Pancreas (tissue), 10 donors: ENCODE measurements around the gene ENKD1. TPM values are rescaled to one million over a fixed set of nuclear protein-coding genes. Genes with fewer than 3 reads are reported as not detected.

Experiments used
- ATAC-seq, 4 donors: fragments of 200-7000 bp; cut with Tn5 transposase; one replicate each; pipeline versions ENCODE4 v1.8.0 to v1.9.1; 2020; ENCODE audit warnings: mild to moderate bottlenecking in 4 of 4, moderate library complexity in 4 of 4
- DNase-seq, 6 donors: peaks; one replicate each; pipeline ENCODE4 v3.0.0-alpha.2; 2020
- FAIRE-seq: peaks from 2 replicates; lab custom pipeline; 2012; peaks lifted over from hg19 to GRCh38; lab: Jason Lieb, UNC
- H3K27ac ChIP-seq, 4 donors: fragments of 200-600 bp; sonication (generic); 1 replicate in 3 of 4; 2 replicates in 1 of 4; pipeline versions ENCODE4 v1.5.0 to v1.8.0; 2020
- H3K27me3 ChIP-seq, 4 donors: fragments of 200-600 bp; one replicate each; pipeline ENCODE4 v1.8.0; 2021
- H3K36me3 ChIP-seq, 3 donors: fragments of 200-600 bp; sonication (generic) in 1 of 3; one replicate each; pipeline versions ENCODE4 v1.5.0 to v1.8.0; 2020 to 2021
- H3K4me1 ChIP-seq, 3 donors: fragments of 200-600 bp; one replicate each; pipeline ENCODE4 v1.8.0; 2021
- H3K4me3 ChIP-seq, 4 donors: fragments of 200-600 bp; sonication (generic) in 2 of 4; one replicate each; pipeline versions ENCODE4 v1.5.0 to v1.8.0; 2020 to 2021
- H3K9me3 ChIP-seq, 4 donors: fragments of 200-600 bp; one replicate each; pipeline ENCODE4 v1.8.0; 2021
- WGBS, 2 donors: extraction: QIAGEN DNeasy Blood & Tissue Kit; methylation state at CpG; one replicate each; pipeline ENCODE4 v1.1.7; 2013; 5-methylcytosine and 5-hydroxymethylcytosine counted together
- intact Hi-C, 3 donors: fragments of 100-400 bp; cut with DNase I; formaldehyde crosslinking; loops; one replicate each; pipeline versions ENCODE4 v1.11.1 to v1.14.2; 2022
- polyA plus RNA-seq, 2 donors: library from polyadenylated mRNA; stranded (reverse); fragments of 200-250 nt; gene quantifications; one replicate each; pipeline ENCODE4 v1.2.3, GENCODE V29; 2013
- total RNA-seq, 6 donors: library from RNA; stranded (reverse); fragmentation: NEBNext Ultra II Directional in 4 of 6; extraction: Animal tissue kit (Norgen Biotek cat#: 25700) in 4 of 6; gene quantifications; one replicate each; pipeline versions ENCODE4 v1.2.1 to v1.2.4, GENCODE V29; 2021 to 2023
- TF ChIP-seq, protein P1 (sequence below), 4 donors: fragments of 200-600 bp; sonication (generic) in 3 of 4; IDR thresholded peaks; one replicate each; pipeline versions ENCODE4 v1.5.0 to v1.8.0; 2021; ENCODE audit warnings: antibody characterized with exemption in 4 of 4
- donor health status: healthy with polysubstance abuse.
- donor health status: DM: no; HTN: no; CAD: no; lungs with moderate emphysema.
- donor health status: DM: no; HTN: no; CAD: no.
- donor health status: control.
- donor health status: control.
- donor health status: Bipolar disorder and iron deficiency.
- donor health status: DM: yes; HTN: yes; CAD: no.
- donor health status: DM: no; HTN: no; CAD: no.
- donor health status: DM: no; HTN: no; CAD: no.
- donor health status: DM: yes; HTN: yes; CAD: no.

ENKD1 gene
- total and polyA plus RNA-seq, 8 donors = 24.3 to 171 (median 47.5) TPM

GRCh38 chr16:67632415-67633172, 34.0 kb downstream of the ENKD1 start:
- no peak overlapping the region for H3K27ac ChIP-seq
- intact Hi-C loops = no loop called here
- no peaks in the 10 kb centered on the region for H3K27me3 ChIP-seq
- no peak overlapping the region for H3K4me3 ChIP-seq
- ATAC-seq (no peak), FAIRE-seq (no peak), DNase-seq (no peak)
- WGBS, 2 donors = 60 to 62% methylated on average over 7 of the region's 7 CpGs
- H3K4me1 ChIP-seq = no peaks in the 10 kb centered on the region
- H3K36me3 ChIP-seq = peaks cover 3 to 77% (median 28%) of the 10 kb centered on the region in 3 donors
- H3K9me3 ChIP-seq = no peaks in the 10 kb centered on the region
- TF ChIP-seq, protein P1, sequence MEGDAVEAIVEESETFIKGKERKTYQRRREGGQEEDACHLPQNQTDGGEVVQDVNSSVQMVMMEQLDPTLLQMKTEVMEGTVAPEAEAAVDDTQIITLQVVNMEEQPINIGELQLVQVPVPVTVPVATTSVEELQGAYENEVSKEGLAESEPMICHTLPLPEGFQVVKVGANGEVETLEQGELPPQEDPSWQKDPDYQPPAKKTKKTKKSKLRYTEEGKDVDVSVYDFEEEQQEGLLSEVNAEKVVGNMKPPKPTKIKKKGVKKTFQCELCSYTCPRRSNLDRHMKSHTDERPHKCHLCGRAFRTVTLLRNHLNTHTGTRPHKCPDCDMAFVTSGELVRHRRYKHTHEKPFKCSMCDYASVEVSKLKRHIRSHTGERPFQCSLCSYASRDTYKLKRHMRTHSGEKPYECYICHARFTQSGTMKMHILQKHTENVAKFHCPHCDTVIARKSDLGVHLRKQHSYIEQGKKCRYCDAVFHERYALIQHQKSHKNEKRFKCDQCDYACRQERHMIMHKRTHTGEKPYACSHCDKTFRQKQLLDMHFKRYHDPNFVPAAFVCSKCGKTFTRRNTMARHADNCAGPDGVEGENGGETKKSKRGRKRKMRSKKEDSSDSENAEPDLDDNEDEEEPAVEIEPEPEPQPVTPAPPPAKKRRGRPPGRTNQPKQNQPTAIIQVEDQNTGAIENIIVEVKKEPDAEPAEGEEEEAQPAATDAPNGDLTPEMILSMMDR (IDR thresholded peaks at IDR 0.05) = no peak

DNA sequence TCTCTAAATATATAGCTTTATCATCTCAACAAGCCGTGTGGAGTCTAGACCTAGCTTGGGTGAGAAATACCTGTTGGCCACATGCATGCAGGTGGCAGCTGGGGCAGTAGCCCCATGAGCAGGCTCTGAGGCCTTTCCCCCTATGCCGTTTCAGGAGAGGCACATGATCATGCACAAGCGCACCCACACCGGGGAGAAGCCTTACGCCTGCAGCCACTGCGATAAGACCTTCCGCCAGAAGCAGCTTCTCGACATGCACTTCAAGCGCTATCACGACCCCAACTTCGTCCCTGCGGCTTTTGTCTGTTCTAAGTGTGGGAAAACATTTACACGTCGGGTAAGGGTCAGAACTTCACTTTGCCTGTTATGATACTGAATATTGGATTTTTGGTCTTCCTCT, 38.3 kb downstream of the ENKD1 start:
- Histone ChIP-seq H3K27ac (no peak overlapping the region), H3K36me3 (peaks cover 3 to 83% (median 27%) of the 10 kb centered on the region in 3 donors), H3K9me3 (no peaks in the 10 kb centered on the region), H3K4me1 (no peaks in the 10 kb centered on the region), H3K4me3 (no peak overlapping the region), H3K27me3 (no peaks in the 10 kb centered on the region)
- ATAC-seq (no peak), DNase-seq (no peak), FAIRE-seq (no peak)
- intact Hi-C loops = no loop called here
- WGBS, 2 donors = 95 to 96% methylated on average over 14 of the region's 14 CpGs
- TF ChIP-seq, protein P1 (IDR thresholded peaks at IDR 0.05) = no peak

DNA sequence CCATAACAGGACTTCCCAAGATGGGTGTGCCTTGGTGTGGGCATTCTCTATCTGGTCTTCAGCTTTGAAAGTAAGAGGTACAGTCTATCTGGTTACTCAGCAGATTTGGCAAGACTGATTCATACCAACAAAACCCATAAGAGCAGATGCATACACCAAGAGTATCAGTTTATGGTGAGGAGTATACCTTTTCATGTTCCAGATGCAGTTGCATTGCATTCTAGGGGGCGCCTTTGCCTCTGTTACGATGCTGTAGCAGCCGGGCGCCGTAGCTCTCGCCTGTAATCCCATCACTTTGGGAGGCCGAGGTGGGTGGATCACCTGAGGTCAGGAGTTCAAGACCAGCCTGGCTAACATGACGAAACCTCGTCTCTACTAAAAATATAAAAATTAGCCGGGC, 52.7 kb downstream of the ENKD1 start:
- DNase-seq (no peak), FAIRE-seq (no peak), ATAC-seq (no peak)
- TF ChIP-seq, protein P1 (IDR thresholded peaks at IDR 0.05) = no peak
- H3K4me1 ChIP-seq = no peaks in the 10 kb centered on the region
- intact Hi-C loops = no loop called here
- H3K36me3 ChIP-seq = peaks cover 0 to 30% (median 0%) of the 10 kb centered on the region in 3 donors
- H3K27ac ChIP-seq = no peak overlapping the region
- 94% methylated on average over 10 of the region's 10 CpGs for WGBS, 2 donors
- H3K4me3 ChIP-seq = no peak overlapping the region
- no peaks in the 10 kb centered on the region for H3K9me3 ChIP-seq
- H3K27me3 ChIP-seq = no peaks in the 10 kb centered on the region

Other genes with a start within 250 kb of the ENKD1 start
- 1 to 10 TPM; 1.4 to 6.8 (median 5.0) TPM for gene HSD11B2, start 235.6 kb downstream of the ENKD1 start, total RNA-seq
- gene HSD11B2, start 235.6 kb downstream of the ENKD1 start, polyA plus RNA-seq = 10 to 100 TPM in 1 of 2 donors, 1 to 10 TPM in 1; 7.7 to 11.3 TPM
- 10 to 100 TPM; 22.8 to 47.7 (median 32.3) TPM for gene ATP6V0D1, start 185.6 kb downstream of the ENKD1 start, total RNA-seq
- 10 to 100 TPM; 17.4 to 54.0 TPM for gene ATP6V0D1, start 185.6 kb downstream of the ENKD1 start, polyA plus RNA-seq
- gene AGRP, start 183.2 kb downstream of the ENKD1 start, total RNA-seq = not detected
- under 1 TPM in 1 of 2 donors, not detected in 1; 0.23 TPM for gene AGRP, start 183.2 kb downstream of the ENKD1 start, polyA plus RNA-seq
- gene RIPOR1, start 137.9 kb downstream of the ENKD1 start, total RNA-seq = 10 to 100 TPM; 31.8 to 53.8 (median 34.0) TPM
- 10 to 100 TPM; 43.3 to 49.1 TPM for gene RIPOR1, start 137.9 kb downstream of the ENKD1 start, polyA plus RNA-seq
- gene CTCF, start 104.2 kb downstream of the ENKD1 start, total RNA-seq = 10 to 100 TPM; 15.6 to 25.2 (median 17.0) TPM
- 10 to 100 TPM; 13.3 to 18.9 TPM for gene CTCF, start 104.2 kb downstream of the ENKD1 start, polyA plus RNA-seq
- 1 to 10 TPM in 5 of 6 donors, under 1 TPM in 1; 0.75 to 2.3 (median 1.3) TPM for gene CARMIL2, start 21.6 kb downstream of the ENKD1 start, total RNA-seq
- 1 to 10 TPM; 2.5 to 4.3 TPM for gene CARMIL2, start 21.6 kb downstream of the ENKD1 start, polyA plus RNA-seq
- gene ACD, start 6.5 kb downstream of the ENKD1 start, total RNA-seq = 10 to 100 TPM in 2 of 6 donors, 1 to 10 TPM in 4; 6.6 to 10.8 (median 9.7) TPM
- gene ACD, start 6.5 kb downstream of the ENKD1 start, polyA plus RNA-seq = 10 to 100 TPM; 16.9 to 29.0 TPM
- gene PARD6A, start 5.8 kb downstream of the ENKD1 start, total RNA-seq = 10 to 100 TPM in 4 of 6 donors, 1 to 10 TPM in 2; 8.6 to 18.2 (median 15.7) TPM
- gene PARD6A, start 5.8 kb downstream of the ENKD1 start, polyA plus RNA-seq = 10 to 100 TPM; 11.6 to 14.3 TPM
- gene C16orf86, start 64 bp upstream of the ENKD1 start, total RNA-seq = 1 to 10 TPM; 1.4 to 4.1 (median 2.4) TPM
- 1 to 10 TPM; 5.7 to 7.6 TPM for gene C16orf86, start 64 bp upstream of the ENKD1 start, polyA plus RNA-seq
- 10 to 100 TPM in 2 of 6 donors, 1 to 10 TPM in 4; 6.4 to 12.9 (median 8.8) TPM for gene GFOD2, start 52.6 kb upstream of the ENKD1 start, total RNA-seq
- gene GFOD2, start 52.6 kb upstream of the ENKD1 start, polyA plus RNA-seq = 10 to 100 TPM; 10.0 to 17.2 TPM
- gene RANBP10, start 139.8 kb upstream of the ENKD1 start, total RNA-seq = 10 to 100 TPM in 4 of 6 donors, 1 to 10 TPM in 2; 8.7 to 15.4 (median 11.3) TPM
- 10 to 100 TPM; 11.4 to 11.8 TPM for gene RANBP10, start 139.8 kb upstream of the ENKD1 start, polyA plus RNA-seq
- 1 to 10 TPM in 2 of 6 donors, under 1 TPM in 4; 0.25 to 1.5 (median 0.96) TPM for gene TSNAXIP1, start 140.1 kb upstream of the ENKD1 start, total RNA-seq
- 10 to 100 TPM in 1 of 2 donors, 1 to 10 TPM in 1; 5.8 to 11.1 TPM for gene TSNAXIP1, start 140.1 kb upstream of the ENKD1 start, polyA plus RNA-seq
- gene THAP11, start 175.6 kb upstream of the ENKD1 start, total RNA-seq = 10 to 100 TPM; 10.9 to 16.5 (median 14.3) TPM
- 10 to 100 TPM in 1 of 2 donors, 1 to 10 TPM in 1; 5.1 to 13.7 TPM for gene THAP11, start 175.6 kb upstream of the ENKD1 start, polyA plus RNA-seq
- 10 to 100 TPM; 25.8 to 51.4 (median 36.5) TPM for gene NUTF2, start 180.2 kb upstream of the ENKD1 start, total RNA-seq
- gene NUTF2, start 180.2 kb upstream of the ENKD1 start, polyA plus RNA-seq = 10 to 100 TPM; 63.0 to 69.1 TPM
- 10 to 100 TPM; 19.6 to 37.0 (median 27.7) TPM for gene CENPT, start 180.9 kb upstream of the ENKD1 start, total RNA-seq
- 100 to 1,000 TPM; 142 to 143 TPM for gene CENPT, start 180.9 kb upstream of the ENKD1 start, polyA plus RNA-seq
- gene EDC4, start 206.3 kb upstream of the ENKD1 start, total RNA-seq = 10 to 100 TPM; 20.2 to 37.0 (median 23.4) TPM
- 10 to 100 TPM; 59.1 to 66.2 TPM for gene EDC4, start 206.3 kb upstream of the ENKD1 start, polyA plus RNA-seq
- under 1 TPM in 3 of 6 donors, not detected in 3; 0.34 to 0.67 (median 0.40) TPM for gene NRN1L, start 218.1 kb upstream of the ENKD1 start, total RNA-seq
- gene NRN1L, start 218.1 kb upstream of the ENKD1 start, polyA plus RNA-seq = 1 to 10 TPM; 2.7 to 4.2 TPM
- 10 to 100 TPM; 13.9 to 17.7 (median 15.7) TPM for gene PSKH1, start 226.5 kb upstream of the ENKD1 start, total RNA-seq
- gene PSKH1, start 226.5 kb upstream of the ENKD1 start, polyA plus RNA-seq = 10 to 100 TPM; 12.7 to 15.9 TPM